ENCODE results near the gene TLR6. TPM values are rescaled to one million over a fixed set of nuclear protein-coding genes. Genes with fewer than 3 reads are reported as not detected.

Gene TLR6
- total RNA-seq, 2 donors from 2014 or later, result 0.44 to 2.2 TPM

DNA sequence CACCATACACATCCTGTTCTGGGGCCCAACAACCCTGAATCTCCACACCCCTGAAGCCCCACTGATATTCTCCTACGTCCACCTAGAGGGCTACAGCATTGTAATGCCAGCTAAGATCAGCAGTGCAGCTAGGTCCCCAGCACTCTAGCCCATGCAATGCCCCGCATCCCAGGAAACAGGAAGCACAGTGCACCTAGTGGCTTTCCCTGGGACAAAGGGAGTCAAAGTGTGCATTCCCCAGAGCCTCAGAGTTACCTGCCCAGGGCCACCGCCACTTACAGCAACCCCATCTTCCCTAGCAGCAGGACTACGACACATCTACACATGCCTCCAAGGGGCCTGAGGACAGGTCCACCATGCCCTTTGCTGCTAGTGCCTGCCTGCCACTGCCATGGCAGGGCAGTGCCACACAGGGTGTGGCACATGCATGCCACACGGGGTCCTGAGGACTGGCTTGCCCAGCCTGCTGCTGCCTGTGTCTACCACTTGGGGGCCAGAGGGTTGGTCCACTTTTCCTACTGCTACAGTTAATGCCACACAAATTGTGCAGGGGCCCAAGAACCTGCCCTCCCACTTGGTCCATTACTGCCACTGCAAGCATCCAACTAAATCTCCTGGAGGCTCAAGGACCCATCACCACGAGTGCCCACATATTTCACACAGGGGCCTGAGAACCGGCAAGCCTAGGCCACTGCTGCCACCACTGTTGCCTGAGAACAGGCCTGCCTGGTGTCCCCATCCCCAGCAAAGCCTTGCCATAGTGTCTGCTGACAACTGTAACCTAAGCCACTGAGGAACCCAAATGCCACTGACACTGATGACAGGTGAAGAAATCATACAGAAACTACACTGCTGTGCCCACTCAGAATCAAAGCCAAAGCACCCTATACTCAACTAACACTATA, 23.7 kb downstream of the TLR6 start:
- Histone ChIP-seq H3K36me3 (no peaks in the 10 kb centered on the region), H3K27ac (no peak overlapping the region), H3K27me3 (no peaks in the 10 kb centered on the region), H3K4me3 (no peak overlapping the region), H3K9me3 (peaks cover 3% of the 10 kb centered on the region), H3K4me1 (no peaks in the 10 kb centered on the region), H3K9ac (ENCODE audit: low read depth in 2 of 2, low read length in 2 of 2) (no peak overlapping the region)
- intact Hi-C loops (cut with DNase I), result no loop called here
- TF ChIP-seq, protein P1, sequence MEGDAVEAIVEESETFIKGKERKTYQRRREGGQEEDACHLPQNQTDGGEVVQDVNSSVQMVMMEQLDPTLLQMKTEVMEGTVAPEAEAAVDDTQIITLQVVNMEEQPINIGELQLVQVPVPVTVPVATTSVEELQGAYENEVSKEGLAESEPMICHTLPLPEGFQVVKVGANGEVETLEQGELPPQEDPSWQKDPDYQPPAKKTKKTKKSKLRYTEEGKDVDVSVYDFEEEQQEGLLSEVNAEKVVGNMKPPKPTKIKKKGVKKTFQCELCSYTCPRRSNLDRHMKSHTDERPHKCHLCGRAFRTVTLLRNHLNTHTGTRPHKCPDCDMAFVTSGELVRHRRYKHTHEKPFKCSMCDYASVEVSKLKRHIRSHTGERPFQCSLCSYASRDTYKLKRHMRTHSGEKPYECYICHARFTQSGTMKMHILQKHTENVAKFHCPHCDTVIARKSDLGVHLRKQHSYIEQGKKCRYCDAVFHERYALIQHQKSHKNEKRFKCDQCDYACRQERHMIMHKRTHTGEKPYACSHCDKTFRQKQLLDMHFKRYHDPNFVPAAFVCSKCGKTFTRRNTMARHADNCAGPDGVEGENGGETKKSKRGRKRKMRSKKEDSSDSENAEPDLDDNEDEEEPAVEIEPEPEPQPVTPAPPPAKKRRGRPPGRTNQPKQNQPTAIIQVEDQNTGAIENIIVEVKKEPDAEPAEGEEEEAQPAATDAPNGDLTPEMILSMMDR (IDR thresholded peaks at IDR 0.05), result no peak
- DNase-seq, result no peak

DNA sequence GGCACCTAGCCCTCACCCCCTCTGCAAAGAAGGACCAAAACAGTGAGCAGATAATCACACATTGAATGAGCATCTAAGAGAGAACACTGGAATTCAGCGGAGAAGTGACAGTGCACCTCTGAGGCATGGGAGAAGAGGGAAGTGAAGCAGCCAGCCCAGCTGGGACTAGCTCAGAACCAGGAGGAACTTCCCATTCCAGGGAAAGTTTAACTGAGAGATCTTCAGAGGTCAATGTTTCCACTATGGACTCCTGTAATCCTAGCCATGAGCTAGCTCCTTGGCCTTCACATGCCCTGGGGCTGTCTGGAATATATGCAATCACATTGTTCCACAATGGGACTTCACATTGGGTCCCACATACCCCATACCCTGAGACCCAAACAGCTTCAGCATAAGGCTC, 24.4 kb downstream of the TLR6 start:
- no peaks in the 10 kb centered on the region for H3K36me3 ChIP-seq
- no peak overlapping the region for H3K9ac ChIP-seq (ENCODE audit: low read depth in 2 of 2, low read length in 2 of 2)
- H3K9me3 ChIP-seq, result peaks cover 3% of the 10 kb centered on the region
- DNase-seq, result no peak
- H3K4me1 ChIP-seq, result no peaks in the 10 kb centered on the region
- no peak overlapping the region for H3K4me3 ChIP-seq
- no peak overlapping the region for H3K27ac ChIP-seq
- intact Hi-C loops (cut with DNase I), result no loop called here
- no peaks in the 10 kb centered on the region for H3K27me3 ChIP-seq
- TF ChIP-seq, protein P1 (IDR thresholded peaks at IDR 0.05), result no peak

DNA sequence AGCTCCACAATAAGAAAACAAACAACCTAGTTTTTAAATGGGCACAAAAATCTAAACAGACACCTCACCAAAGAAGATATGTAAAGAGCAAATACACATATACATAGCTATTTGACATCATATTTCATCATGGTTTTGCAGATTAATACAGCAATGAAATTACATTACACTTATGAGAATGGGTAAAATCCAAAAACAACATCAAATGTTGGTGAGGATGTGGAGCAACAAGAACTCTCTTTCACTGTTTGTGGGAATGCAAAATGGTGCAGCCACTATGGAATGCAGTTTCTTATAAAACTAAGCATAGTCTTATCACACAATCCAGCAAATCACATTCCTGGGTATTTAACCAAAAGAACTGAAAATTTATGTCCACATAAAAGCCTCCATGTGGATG, 25.0 kb downstream of the TLR6 start:
- DNase-seq, result no peak
- Histone ChIP-seq H3K4me3 (no peak overlapping the region), H3K9ac (ENCODE audit: low read depth in 2 of 2, low read length in 2 of 2) (no peak overlapping the region), H3K9me3 (peaks cover 3% of the 10 kb centered on the region), H3K36me3 (no peaks in the 10 kb centered on the region), H3K27ac (no peak overlapping the region), H3K4me1 (no peaks in the 10 kb centered on the region), H3K27me3 (no peaks in the 10 kb centered on the region)
- intact Hi-C loops (cut with DNase I), result no loop called here
- TF ChIP-seq, protein P1 (IDR thresholded peaks at IDR 0.05), result no peak

DNA sequence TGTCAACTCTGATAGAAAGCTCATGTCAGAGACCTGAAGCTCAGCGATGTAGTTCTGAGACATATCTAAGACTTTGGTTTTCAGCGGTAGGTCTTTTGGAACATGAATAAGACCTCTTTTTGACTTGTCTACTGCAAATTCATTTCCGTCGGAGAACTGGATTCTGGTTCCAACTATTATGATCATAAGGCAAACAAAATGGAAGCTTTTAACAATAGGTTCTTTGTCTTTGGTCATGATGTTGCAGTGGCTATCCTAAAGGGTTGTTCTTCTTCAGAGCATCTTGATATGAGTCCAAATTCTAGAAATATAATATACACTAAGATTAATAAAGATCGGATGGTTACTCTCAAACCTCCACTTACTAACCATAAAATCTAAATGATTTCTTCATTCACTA, 27.4 kb downstream of the TLR6 start:
- no peaks in the 10 kb centered on the region for H3K4me1 ChIP-seq
- no peaks in the 10 kb centered on the region for H3K9me3 ChIP-seq
- intact Hi-C loops (cut with DNase I), result no loop called here
- H3K9ac ChIP-seq (ENCODE audit: low read depth in 2 of 2, low read length in 2 of 2), result no peak overlapping the region
- H3K27ac ChIP-seq, result no peak overlapping the region
- H3K4me3 ChIP-seq, result no peak overlapping the region
- H3K36me3 ChIP-seq, result no peaks in the 10 kb centered on the region
- H3K27me3 ChIP-seq, result no peaks in the 10 kb centered on the region
- TF ChIP-seq, protein P1 (IDR thresholded peaks at IDR 0.05), result no peak
- DNase-seq, result no peak

DNA sequence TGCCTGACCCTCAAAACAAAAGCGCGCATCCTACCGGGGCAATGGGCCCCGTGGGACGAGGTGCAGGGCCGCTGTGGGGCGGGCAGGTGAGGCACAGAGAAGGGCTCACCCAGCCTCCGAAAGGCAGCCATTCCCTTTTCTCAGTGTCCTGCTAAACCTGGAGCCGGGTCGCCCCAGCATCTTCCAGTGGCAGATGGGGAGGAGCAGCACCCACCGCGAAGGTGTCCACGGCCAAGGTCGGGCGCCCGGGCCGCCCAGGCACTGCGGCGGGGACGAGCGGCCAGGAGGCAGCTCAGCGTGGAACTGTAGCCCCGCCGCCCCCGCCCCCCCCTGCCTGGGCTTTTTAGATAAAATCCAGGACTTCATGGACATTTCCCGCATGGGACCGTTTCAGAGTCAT, 32.9 kb downstream of the TLR6 start:
- no peaks in the 10 kb centered on the region for H3K36me3 ChIP-seq
- H3K4me1 ChIP-seq, result no peaks in the 10 kb centered on the region
- DNase-seq, result no peak
- H3K9me3 ChIP-seq, result no peaks in the 10 kb centered on the region
- H3K27ac ChIP-seq, result no peak overlapping the region
- no peaks in the 10 kb centered on the region for H3K27me3 ChIP-seq
- no peak overlapping the region for H3K4me3 ChIP-seq
- H3K9ac ChIP-seq (ENCODE audit: low read depth in 2 of 2, low read length in 2 of 2), result no peak overlapping the region
- intact Hi-C loops (cut with DNase I), result no loop called here
- TF ChIP-seq, protein P1 (IDR thresholded peaks at IDR 0.05), result no peak
